Stimulated activated CD4-positive, alpha-beta T cell treated with anti-CD3 and anti-CD28 coated beads, Interleukin-4, amount 100 ng/mL, for 24 hours (primary cell): ENCODE measurements around the gene SERPINE2.

Experiments used
- DNase-seq: peaks from one replicate; pipeline ENCODE4 v3.0.0-alpha.2; 2020

The SERPINE2 gene

GRCh38 chr2:223970343-223971128 is 68.5 kb downstream of the SERPINE2 start:
- DNase-seq: peak; percentile 72

GRCh38 chr2:223969856-223970255 is 69.2 kb downstream of the SERPINE2 start:
- no peak for DNase-seq

- no peak for DNase-seq
Measured at GRCh38 chr2:223969315-223969714, 69.8 kb downstream of the SERPINE2 start.

GRCh38 chr2:223967981-223968380 is 71.1 kb downstream of the SERPINE2 start:
- DNase-seq: no peak

- DNase-seq: no peak
Measured at GRCh38 chr2:223959688-223960087, 79.4 kb downstream of the SERPINE2 start.

- DNase-seq: peak; percentile 98
Measured at GRCh38 chr2:223957092-223957851, 81.8 kb downstream of the SERPINE2 start, which contains the start of gene MRPL44. Gene MRPL44 (plus strand): TSS chr2:223957463. CDS start chr2:223957473, 10 bp downstream.

GRCh38 chr2:223956300-223956699 is 82.8 kb downstream of the SERPINE2 start:
- DNase-seq: no peak

GRCh38 chr2:223954401-223954800 is 84.7 kb downstream of the SERPINE2 start:
- no peak for DNase-seq

- no peak for DNase-seq
Measured at GRCh38 chr2:223952280-223952968, 86.7 kb downstream of the SERPINE2 start.

GRCh38 chr2:223950448-223951347 is 88.4 kb downstream of the SERPINE2 start:
- DNase-seq: no peak

- no peak for DNase-seq
Measured at GRCh38 chr2:223949241-223949840, 89.7 kb downstream of the SERPINE2 start.

GRCh38 chr2:223947711-223948205 is 91.3 kb downstream of the SERPINE2 start:
- DNase-seq: no peak

- no peak for DNase-seq
Measured at GRCh38 chr2:223945755-223946154, 93.3 kb downstream of the SERPINE2 start.

- DNase-seq: peak; percentile 82
Measured at GRCh38 chr2:223944703-223945531, 94.2 kb downstream of the SERPINE2 start, which contains the start of gene WDFY1. Gene WDFY1 (minus strand): TSS chr2:223945335. CDS start chr2:223945284, 51 bp downstream.

GRCh38 chr2:223944166-223944702 is 94.9 kb downstream of the SERPINE2 start:
- DNase-seq: peak; percentile 35

GRCh38 chr2:223943561-223944008 is 95.5 kb downstream of the SERPINE2 start:
- no peak for DNase-seq

GRCh38 chr2:223943135-223943534 is 96.0 kb downstream of the SERPINE2 start:
- no peak for DNase-seq

- DNase-seq: peak; percentile 88
Measured at GRCh38 chr2:223941579-223942277, 97.4 kb downstream of the SERPINE2 start.

- peak; percentile 39 for DNase-seq
Measured at GRCh38 chr2:223939438-223939837, 99.6 kb downstream of the SERPINE2 start.

- no peak for DNase-seq
Measured at GRCh38 chr2:223937535-223937934, 101.6 kb downstream of the SERPINE2 start.
